BJ (cell line): ENCODE data around the gene NALCN. TPM values are rescaled to one million over a fixed set of nuclear protein-coding genes. Genes with fewer than 3 reads are reported as not detected.

Experiments
- CTCF ChIA-PET: fragments of 350-600 bp; formaldehyde crosslinking; extraction: SDS; loops from one replicate; lab custom pipeline; 2021; ENCODE audit warnings: antibody characterized with exemption, inconsistent platforms; lab: Yijun Ruan, JAX
- POLR2A ChIA-PET: fragments of 300-600 bp; sonication (Branson Sonifier 250); formaldehyde crosslinking; extraction: SDS; loops from one replicate; lab custom pipeline; 2021; ENCODE audit warnings: antibody characterized with exemption; lab: Charles Lee
- DNase-seq: peaks from one replicate; pipeline ENCODE4 v3.0.0-alpha.2; 2011; ENCODE audit warnings: low read depth
- H3K27me3 ChIP-seq: 2 replicates; pipeline ENCODE4 v1.6.0; 2011; ENCODE audit warnings: low read length; ENCODE audit not compliant: control insufficient read depth, insufficient read depth
- H3K36me3 ChIP-seq: 2 replicates; pipeline ENCODE4 v1.5.1; 2011; ENCODE audit warnings: low read length; ENCODE audit not compliant: control insufficient read depth, insufficient read depth
- H3K4me3 ChIP-seq: 2 replicates; pipeline ENCODE4 v1.5.1; 2011; ENCODE audit warnings: low read depth, mild to moderate bottlenecking, control low read depth, low read length
- CTCF ChIP-seq: IDR thresholded peaks from 2 replicates; pipeline ENCODE4 v1.5.1; 2011; ENCODE audit warnings: low read depth, mild to moderate bottlenecking, control low read depth, inconsistent platforms, low read length, moderate library complexity; ENCODE audit not compliant: insufficient read depth
- polyA plus RNA-seq: library from polyadenylated mRNA; depleted of rRNA; stranded (reverse); fragments of >200 nt; gene quantifications from 2 replicates; pipeline ENCODE4 v1.2.3, GENCODE V29; 2011

Gene NALCN
- polyA plus RNA-seq, 1 experiment, result 2.9 TPM

- TF ChIP-seq CTCF, result no peak
- no peak overlapping the region for H3K4me3 ChIP-seq
- ChIA-PET CTCF (no interaction called here), POLR2A (no interaction called here)
- no peaks in the 10 kb centered on the region for H3K27me3 ChIP-seq
- no peaks in the 10 kb centered on the region for H3K36me3 ChIP-seq
- no peak for DNase-seq
Measured at GRCh38 chr13:101406791-101407190, 9.5 kb downstream of the NALCN start.

GRCh38 chr13:101401196-101401595 is 15.1 kb downstream of the NALCN start:
- no peak for DNase-seq
- TF ChIP-seq CTCF, result no peak
- no peak overlapping the region for H3K4me3 ChIP-seq
- no peaks in the 10 kb centered on the region for H3K36me3 ChIP-seq
- POLR2A ChIA-PET, result no interaction called here
- no peaks in the 10 kb centered on the region for H3K27me3 ChIP-seq
- CTCF ChIA-PET, result no interaction called here

GRCh38 chr13:101399365-101399764 is 16.9 kb downstream of the NALCN start:
- POLR2A ChIA-PET, result no interaction called here
- Histone ChIP-seq H3K27me3 (no peaks in the 10 kb centered on the region), H3K36me3 (no peaks in the 10 kb centered on the region), H3K4me3 (no peak overlapping the region)
- CTCF ChIA-PET, result interaction anchor here (0.6 kb wide), 1 partner anchor 15 kb away, joined by 3 read pairs; no protein-coding TSS in a partner anchor
- TF ChIP-seq CTCF, result no peak
- DNase-seq, result no peak

- Histone ChIP-seq H3K36me3 (no peaks in the 10 kb centered on the region), H3K4me3 (no peak overlapping the region), H3K27me3 (no peaks in the 10 kb centered on the region)
- DNase-seq, result no peak
- POLR2A ChIA-PET, result interaction anchor here (0.6 kb wide), 1 partner anchor 74 kb away, joined by 3 read pairs; no protein-coding TSS in a partner anchor
- TF ChIP-seq CTCF, result no peak
- CTCF ChIA-PET, result no interaction called here
Measured at GRCh38 chr13:101398920-101399319, 17.4 kb downstream of the NALCN start.

GRCh38 chr13:101398191-101398590 is 18.1 kb downstream of the NALCN start:
- Histone ChIP-seq H3K36me3 (no peaks in the 10 kb centered on the region), H3K4me3 (no peak overlapping the region), H3K27me3 (no peaks in the 10 kb centered on the region)
- ChIA-PET CTCF (no interaction called here), POLR2A (interaction anchor here (0.6 kb wide), 1 partner anchor 75 kb away, joined by 3 read pairs; no protein-coding TSS in a partner anchor)
- no peak for TF ChIP-seq CTCF
- DNase-seq, result no peak
